ENCODE results near the gene KCNN3. TPM values are rescaled to one million over a fixed set of nuclear protein-coding genes. Genes with fewer than 3 reads are reported as not detected.

The KCNN3 gene
- polyA plus RNA-seq, 6 donors from 2014 or later: 0.03 TPM; not detected in 5

- H3K9me3 Mint-ChIP-seq: no peaks in the 10 kb centered on the region
- ATAC-seq (ENCODE audit: low read depth in 2 of 2) (no peak), DNase-seq (no peak)
- H3K27me3 Mint-ChIP-seq: peaks cover 4 to 20% (median 6%) of the 10 kb centered on the region in 3 donors
- H3K36me3 Mint-ChIP-seq: no peaks in the 10 kb centered on the region
- no peak overlapping the region for H3K27ac Mint-ChIP-seq
- H3K4me3 Mint-ChIP-seq: no peak overlapping the region
- no peaks in the 10 kb centered on the region for H3K4me1 Mint-ChIP-seq
Measured at GRCh38 chr1:154777781-154778180, 92.3 kb downstream of the KCNN3 start.

GRCh38 chr1:154777154-154777553, 92.9 kb downstream of the KCNN3 start:
- H3K27ac Mint-ChIP-seq: peak overlapping the region in 1 of 6 donors; percentile 28
- H3K27me3 Mint-ChIP-seq: peaks cover 4 to 21% (median 6%) of the 10 kb centered on the region in 3 donors
- H3K36me3 Mint-ChIP-seq: no peaks in the 10 kb centered on the region
- H3K9me3 Mint-ChIP-seq: no peaks in the 10 kb centered on the region
- DNase-seq (no peak), ATAC-seq (ENCODE audit: low read depth in 2 of 2) (no peak)
- H3K4me3 Mint-ChIP-seq: no peak overlapping the region
- H3K4me1 Mint-ChIP-seq: no peaks in the 10 kb centered on the region

DNA sequence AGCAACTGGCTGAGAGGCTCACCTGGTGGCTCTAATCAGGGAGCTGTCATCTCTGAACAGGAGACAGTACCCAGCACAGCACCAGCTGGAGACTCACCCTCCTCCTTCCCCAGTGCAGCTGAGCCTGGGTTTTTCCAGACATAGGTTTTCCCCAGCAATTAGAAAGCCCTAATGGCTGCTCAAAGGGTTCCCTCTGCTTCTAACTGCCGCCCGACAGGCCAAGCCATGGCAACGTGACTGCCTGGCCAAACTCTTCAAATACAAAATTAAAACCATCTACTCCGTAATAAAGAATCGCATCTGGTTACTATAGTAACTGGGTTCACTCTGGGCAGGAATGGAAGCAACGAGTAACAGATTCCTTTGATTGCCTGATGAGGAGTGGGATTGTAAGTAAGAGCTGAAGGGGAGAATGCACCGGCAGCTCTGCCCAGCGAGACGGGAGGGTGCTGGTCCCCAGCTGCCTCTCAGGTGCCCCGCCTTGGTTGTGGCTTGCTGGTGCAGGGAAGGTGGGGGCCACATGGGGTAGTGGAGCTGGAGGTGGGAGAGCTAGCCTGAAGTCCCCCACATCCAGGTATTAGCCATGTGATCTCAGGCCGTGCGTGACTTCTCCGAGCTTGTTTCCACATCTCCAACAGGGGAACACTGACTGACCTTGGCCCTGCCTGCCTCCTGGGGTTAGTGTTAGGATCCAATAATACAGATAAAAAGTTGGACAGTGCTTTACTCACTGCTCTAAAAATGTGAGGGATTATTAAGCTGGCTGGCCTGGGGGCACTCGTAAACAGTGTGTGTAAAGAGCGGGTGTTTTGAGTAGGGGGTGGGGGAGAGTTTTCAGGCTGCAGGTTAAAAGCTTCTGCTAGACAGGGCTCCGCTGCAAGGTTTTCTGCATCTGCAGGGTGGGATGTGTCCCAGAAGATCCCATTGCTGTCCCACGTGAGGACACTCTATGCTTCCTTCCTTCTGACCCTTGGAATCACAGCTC, 94.2 kb downstream of the KCNN3 start:
- ATAC-seq (ENCODE audit: low read depth in 2 of 2): no peak
- no peak overlapping the region for H3K27ac Mint-ChIP-seq
- no peaks in the 10 kb centered on the region for H3K4me1 Mint-ChIP-seq

DNA sequence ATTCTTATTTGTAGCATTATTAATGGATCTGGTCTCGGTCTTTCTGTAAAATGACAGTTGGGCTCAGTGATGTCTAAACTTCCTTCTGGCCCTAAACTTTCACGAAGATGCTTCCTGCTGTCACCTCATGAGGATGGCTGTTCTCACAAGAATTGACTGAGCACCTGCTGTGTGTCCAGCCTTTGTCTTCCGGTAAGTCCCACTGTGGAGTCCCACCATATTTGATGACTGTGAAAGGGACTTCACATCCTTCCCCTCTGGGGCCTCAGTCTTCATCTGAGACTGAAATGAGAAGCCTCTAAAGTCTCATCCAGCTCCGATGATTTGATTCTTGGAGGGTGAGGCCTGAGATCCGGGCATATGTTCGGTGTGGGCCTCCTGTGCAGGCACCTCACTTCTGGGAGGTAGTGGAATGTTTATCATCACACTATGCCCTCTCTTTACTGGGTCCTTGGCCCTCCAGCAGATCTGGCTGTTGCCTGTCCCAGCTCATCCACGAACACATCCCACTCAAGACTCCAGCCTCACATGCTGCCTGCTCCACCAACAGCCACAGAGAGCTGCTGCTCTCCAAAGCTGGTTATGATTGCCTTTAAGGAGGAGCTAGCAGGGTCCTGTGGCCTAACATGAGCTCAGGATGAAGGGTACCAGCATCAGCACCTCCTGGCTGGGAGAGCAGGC, 95.8 kb downstream of the KCNN3 start:
- Mint-ChIP-seq H3K36me3 (no peaks in the 10 kb centered on the region), H3K9me3 (no peaks in the 10 kb centered on the region), H3K4me1 (peaks cover 5 to 9% (median 8%) of the 10 kb centered on the region in 3 donors), H3K27ac (peak overlapping the region in 1 of 6 donors; percentile 13), H3K27me3 (peaks cover 6 to 27% (median 8%) of the 10 kb centered on the region in 3 donors), H3K4me3 (no peak overlapping the region)
- ATAC-seq (ENCODE audit: low read depth in 2 of 2): no peak
- no peak for DNase-seq

More for the DNA sequence above, 94.2 kb downstream of the KCNN3 start:
- no peaks in the 10 kb centered on the region for H3K36me3 Mint-ChIP-seq
- H3K4me3 Mint-ChIP-seq: no peak overlapping the region
- H3K9me3 Mint-ChIP-seq: no peaks in the 10 kb centered on the region
- peaks cover 4 to 27% (median 6%) of the 10 kb centered on the region in 3 donors for H3K27me3 Mint-ChIP-seq
- DNase-seq: no peak

- no peak for ATAC-seq (ENCODE audit: low read depth in 2 of 2)
- no peaks in the 10 kb centered on the region for H3K9me3 Mint-ChIP-seq
- no peaks in the 10 kb centered on the region for H3K36me3 Mint-ChIP-seq
- peaks cover 6 to 23% (median 8%) of the 10 kb centered on the region in 3 donors for H3K27me3 Mint-ChIP-seq
- DNase-seq: no peak
- H3K4me1 Mint-ChIP-seq: peaks cover 8 to 16% (median 12%) of the 10 kb centered on the region in 3 donors
- no peak overlapping the region for H3K4me3 Mint-ChIP-seq
- no peak overlapping the region for H3K27ac Mint-ChIP-seq
Measured at GRCh38 chr1:154773551-154773950, 96.5 kb downstream of the KCNN3 start.

DNA sequence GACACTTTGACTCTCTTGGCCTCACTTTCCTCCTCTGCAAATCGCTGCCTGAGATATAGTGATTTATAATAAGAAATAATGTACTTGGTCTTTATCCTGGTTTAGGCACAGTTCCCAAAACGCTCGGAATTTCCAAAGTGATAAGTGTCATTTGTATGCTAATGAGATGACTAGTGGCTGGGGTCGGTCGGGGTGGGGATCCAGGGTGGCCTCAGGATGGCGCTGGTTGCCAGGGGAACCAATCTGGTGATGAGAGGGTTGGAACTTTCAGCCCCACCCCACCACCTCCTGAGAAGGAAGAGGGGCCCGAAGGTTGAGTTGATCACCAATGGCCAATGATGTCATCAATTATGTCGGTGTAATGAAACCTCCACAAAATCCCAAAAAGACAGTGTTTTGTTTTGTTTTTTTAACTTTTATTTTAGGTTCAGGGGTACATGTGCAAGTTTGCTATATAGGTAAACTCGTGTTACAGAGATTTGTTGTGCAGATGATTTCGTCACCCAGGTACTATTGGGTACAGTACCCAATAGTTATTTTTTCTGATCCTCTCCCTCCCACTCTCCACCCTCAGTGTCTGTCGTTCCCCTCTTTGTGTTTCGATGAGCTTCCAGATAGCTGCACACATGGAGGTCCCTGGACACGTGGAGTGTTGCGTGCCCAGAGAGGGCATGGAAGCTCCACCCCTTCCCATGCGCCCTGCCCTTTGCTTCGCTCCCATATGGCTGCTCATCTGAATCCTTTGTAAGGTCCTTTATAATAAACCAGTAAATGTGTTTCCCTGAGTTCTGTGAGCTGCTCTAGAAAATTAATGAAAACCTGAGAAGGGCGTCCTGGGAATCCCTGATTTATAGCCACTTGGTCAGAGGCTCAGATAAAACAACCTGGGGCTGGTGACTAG, 97.2 kb downstream of the KCNN3 start:
- no peak overlapping the region for H3K27ac Mint-ChIP-seq
- DNase-seq (no peak), ATAC-seq (ENCODE audit: low read depth in 2 of 2) (no peak)
- no peak overlapping the region for H3K4me3 Mint-ChIP-seq
- no peaks in the 10 kb centered on the region for H3K36me3 Mint-ChIP-seq
- no peaks in the 10 kb centered on the region for H3K9me3 Mint-ChIP-seq
- peaks cover 8 to 16% (median 12%) of the 10 kb centered on the region in 3 donors for H3K4me1 Mint-ChIP-seq
- H3K27me3 Mint-ChIP-seq: peaks cover 6 to 23% (median 8%) of the 10 kb centered on the region in 3 donors

GRCh38 chr1:154772056-154772455, 98.0 kb downstream of the KCNN3 start:
- peaks cover 8 to 16% (median 12%) of the 10 kb centered on the region in 3 donors for H3K4me1 Mint-ChIP-seq
- ATAC-seq (ENCODE audit: low read depth in 2 of 2) (no peak), DNase-seq (no peak)
- H3K4me3 Mint-ChIP-seq: peak overlapping the region in 1 of 8 donors; percentile 2
- H3K27ac Mint-ChIP-seq: peak overlapping the region in 2 of 6 donors; percentile 16 to 81
- H3K9me3 Mint-ChIP-seq: no peaks in the 10 kb centered on the region
- H3K36me3 Mint-ChIP-seq: no peaks in the 10 kb centered on the region
- H3K27me3 Mint-ChIP-seq: peaks cover 6 to 21% (median 8%) of the 10 kb centered on the region in 3 donors

DNA sequence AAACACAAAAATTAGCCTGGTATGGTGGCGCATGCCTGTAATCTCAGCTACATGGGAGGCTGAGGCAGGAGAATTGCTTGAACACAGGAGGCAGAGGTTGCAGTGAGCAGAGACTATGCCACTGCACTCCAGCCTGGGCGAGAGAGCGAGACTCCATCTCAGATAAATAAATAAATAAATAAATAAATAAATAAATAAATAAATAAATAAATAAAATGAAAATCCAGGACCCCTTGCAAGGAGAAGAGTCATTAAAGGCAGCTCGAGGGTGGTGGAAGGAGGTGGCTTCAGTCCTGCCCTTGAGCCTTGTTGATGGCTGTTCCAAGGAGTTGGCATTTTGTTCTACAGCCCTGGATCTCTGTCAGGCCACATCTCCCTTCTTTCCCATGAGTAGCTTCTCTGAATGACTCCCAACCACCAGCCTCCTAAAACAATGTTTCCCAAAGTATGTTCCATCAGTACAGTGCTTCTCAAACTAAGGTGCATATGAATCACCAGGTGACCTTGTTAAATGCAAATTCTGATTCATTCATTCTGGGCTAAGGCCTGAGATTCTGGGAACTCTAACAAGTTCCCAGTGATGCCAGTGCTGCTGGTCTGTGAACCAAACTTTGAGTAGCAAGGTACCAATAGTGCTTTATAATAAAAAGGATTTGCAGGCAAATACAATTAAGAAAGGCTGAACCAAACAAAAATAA, 99.0 kb downstream of the KCNN3 start:
- Mint-ChIP-seq H3K4me1 (peaks cover 8 to 16% (median 12%) of the 10 kb centered on the region in 3 donors), H3K27me3 (peaks cover 3 to 13% (median 8%) of the 10 kb centered on the region in 3 donors), H3K4me3 (peak overlapping the region in 1 of 8 donors; percentile 44), H3K9me3 (no peaks in the 10 kb centered on the region), H3K27ac (no peak overlapping the region), H3K36me3 (no peaks in the 10 kb centered on the region)
- no peak for DNase-seq
- no peak for ATAC-seq (ENCODE audit: low read depth in 2 of 2)

GRCh38 chr1:154769193-154769895, 100.7 kb downstream of the KCNN3 start:
- no peak overlapping the region for H3K4me3 Mint-ChIP-seq
- peaks cover 20 to 27% (median 22%) of the 10 kb centered on the region in 3 donors for H3K27me3 Mint-ChIP-seq
- H3K27ac Mint-ChIP-seq: peak overlapping the region in 1 of 6 donors; percentile 50
- DNase-seq (peak; percentile 3), ATAC-seq (ENCODE audit: low read depth in 2 of 2) (peak; percentile 67 to 70)
- peaks cover 8 to 16% (median 12%) of the 10 kb centered on the region in 3 donors for H3K4me1 Mint-ChIP-seq
- H3K9me3 Mint-ChIP-seq: no peaks in the 10 kb centered on the region
- no peaks in the 10 kb centered on the region for H3K36me3 Mint-ChIP-seq

GRCh38 chr1:154768456-154769125, 101.5 kb downstream of the KCNN3 start:
- DNase-seq (no peak), ATAC-seq (ENCODE audit: low read depth in 2 of 2) (no peak)
- peaks cover 8 to 16% (median 12%) of the 10 kb centered on the region in 3 donors for H3K4me1 Mint-ChIP-seq
- H3K9me3 Mint-ChIP-seq: no peaks in the 10 kb centered on the region
- no peak overlapping the region for H3K4me3 Mint-ChIP-seq
- H3K36me3 Mint-ChIP-seq: no peaks in the 10 kb centered on the region
- peaks cover 26 to 31% (median 28%) of the 10 kb centered on the region in 3 donors for H3K27me3 Mint-ChIP-seq
- H3K27ac Mint-ChIP-seq: no peak overlapping the region

- Mint-ChIP-seq H3K4me3 (no peak overlapping the region), H3K4me1 (peaks cover 8 to 16% (median 12%) of the 10 kb centered on the region in 3 donors), H3K36me3 (no peaks in the 10 kb centered on the region), H3K27me3 (peaks cover 31 to 41% (median 35%) of the 10 kb centered on the region in 3 donors), H3K27ac (no peak overlapping the region), H3K9me3 (no peaks in the 10 kb centered on the region)
- no peak for DNase-seq
- ATAC-seq (ENCODE audit: low read depth in 2 of 2): no peak
Measured at GRCh38 chr1:154767315-154768240, 102.5 kb downstream of the KCNN3 start.

All from naive B cell (primary cell).